LoVo (cell line): ENCODE data around the gene IRAK3.
"Not testable (repeated sequence)": the region's sequence is repeated elsewhere in the genome, so short reads cannot be mapped to it uniquely, and the experiment has no call there.

Experiments
- DNase-seq: peaks from one replicate; pipeline ENCODE4 v3.0.0-alpha.2; 2016; ENCODE audit warnings: low spot score

The IRAK3 gene

DNA sequence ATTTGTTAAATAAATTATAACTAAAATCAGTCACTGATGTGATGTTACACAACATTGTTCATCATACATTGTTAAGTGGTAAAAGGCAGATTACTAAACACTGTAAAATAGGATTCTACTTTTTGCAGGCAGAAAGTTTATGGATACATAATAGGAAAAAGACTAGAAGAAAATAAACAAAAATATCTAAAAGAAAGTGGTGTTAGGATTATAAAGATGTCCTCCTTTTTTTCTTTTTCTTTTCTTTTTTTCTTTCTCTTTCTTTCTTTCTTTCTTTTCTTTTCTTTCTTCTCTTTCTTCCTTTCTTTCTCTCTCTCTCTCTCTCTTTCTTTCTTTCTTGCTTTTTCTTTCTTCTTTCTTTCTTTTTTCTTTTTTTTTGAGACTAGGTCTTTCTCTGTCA, 73.7 kb downstream of the IRAK3 start:
- DNase-seq, result no peak

DNA sequence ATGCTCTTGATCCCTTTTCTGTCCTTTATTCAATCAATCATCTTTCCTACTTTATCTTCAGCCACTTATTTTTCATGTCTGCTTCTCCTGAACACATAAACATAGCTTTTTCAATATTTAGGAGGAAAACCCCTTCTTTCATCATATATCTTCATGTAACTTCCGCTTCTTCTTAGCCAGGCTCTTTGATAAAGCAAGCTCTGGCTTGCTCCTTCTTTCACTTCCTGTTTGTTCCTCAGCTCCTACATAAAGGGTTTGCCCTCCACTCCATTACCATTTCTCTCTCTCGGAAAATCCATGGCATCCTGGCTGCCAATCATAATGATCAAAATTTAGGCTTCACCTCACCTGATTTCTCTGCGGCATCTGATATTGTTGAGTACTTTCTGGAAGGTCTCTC, 79.5 kb downstream of the IRAK3 start:
- no peak for DNase-seq

DNA sequence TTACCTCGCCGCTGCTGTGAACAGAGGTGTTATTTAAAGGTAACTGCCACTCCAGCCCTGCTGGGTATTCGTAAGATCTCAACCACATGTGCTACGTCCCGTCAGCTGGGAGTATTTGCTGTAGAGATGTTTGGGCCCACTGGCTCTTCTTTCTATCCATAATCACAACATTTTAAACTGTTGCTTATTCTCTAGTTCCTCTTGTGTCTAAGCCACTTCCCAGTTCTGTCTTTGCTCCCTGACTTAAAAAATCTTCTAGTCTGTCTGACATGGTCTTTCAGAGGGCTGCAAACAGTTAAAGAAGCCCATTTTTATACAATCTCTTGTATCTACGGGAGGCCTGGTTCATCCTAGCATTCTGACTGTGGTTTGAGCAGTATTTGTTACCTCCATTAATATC, 80.1 kb downstream of the IRAK3 start:
- DNase-seq, result no peak

DNA sequence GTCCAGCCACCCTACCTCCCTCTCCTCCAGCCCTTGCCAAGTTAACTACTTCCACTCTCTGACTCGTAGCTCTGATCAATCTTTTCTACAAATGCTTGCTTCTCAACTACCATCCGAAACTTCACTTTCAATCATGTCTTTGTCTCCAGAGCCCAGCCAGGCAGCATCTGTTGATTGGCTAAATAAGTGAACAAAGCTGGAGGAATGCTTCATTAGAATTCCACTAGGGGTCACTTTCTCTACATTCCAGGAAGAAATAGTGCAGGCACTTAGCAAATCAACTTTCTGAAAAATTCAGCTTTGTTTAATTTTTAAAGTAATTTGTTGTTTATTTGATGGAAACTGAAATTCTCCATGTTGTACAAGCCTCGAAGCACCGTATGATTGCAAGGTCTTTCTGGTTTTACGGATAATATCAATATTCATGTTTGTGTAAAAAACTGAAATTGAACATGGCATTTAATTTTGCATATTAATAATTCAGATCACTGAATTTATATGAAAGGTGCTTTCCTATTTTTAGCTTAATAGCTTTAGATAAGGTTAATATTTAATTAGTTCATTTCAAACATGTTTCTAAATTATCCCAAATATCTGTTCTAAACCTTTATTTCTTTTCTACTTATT, 80.9 kb downstream of the IRAK3 start:
- DNase-seq, result peak; percentile 57

DNA sequence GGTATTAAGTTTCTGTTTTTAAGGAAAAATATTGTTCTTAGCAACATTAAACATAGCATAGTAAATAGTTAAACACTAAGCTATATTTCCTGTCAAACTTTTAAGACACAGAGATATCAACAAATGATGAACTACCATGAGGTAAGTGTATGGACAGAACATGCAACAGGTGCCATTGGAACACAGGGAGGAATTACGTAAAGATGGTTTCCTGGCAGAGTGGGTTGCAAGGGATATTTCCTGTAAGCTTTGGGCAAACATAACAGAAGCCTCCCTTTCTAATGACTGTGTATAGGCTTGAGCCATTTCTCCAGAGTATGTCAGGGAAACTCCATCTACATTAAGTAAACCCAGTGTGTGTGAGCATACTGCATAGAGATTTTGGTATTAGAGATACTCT, 81.6 kb downstream of the IRAK3 start:
- DNase-seq, result no peak

DNA sequence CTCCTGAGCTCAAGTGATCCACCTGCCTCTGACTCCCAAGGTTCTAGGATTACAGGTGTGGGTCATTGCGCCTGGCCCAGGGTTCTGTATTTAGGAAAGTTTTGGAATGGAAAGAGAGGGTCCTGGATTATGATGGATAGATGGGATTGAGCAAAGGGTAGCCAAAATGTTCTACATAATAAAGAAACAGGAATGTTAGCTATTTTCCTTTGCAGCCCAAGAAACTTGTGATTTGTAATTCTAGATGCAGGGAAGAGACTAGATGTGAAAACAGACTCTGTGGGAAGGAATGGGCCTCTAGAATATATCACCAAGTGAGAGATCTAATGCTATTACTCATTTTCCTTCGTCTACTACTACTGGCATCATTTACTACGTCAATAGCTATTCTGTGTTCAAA, 83.6 kb downstream of the IRAK3 start:
- DNase-seq, result no peak

DNA sequence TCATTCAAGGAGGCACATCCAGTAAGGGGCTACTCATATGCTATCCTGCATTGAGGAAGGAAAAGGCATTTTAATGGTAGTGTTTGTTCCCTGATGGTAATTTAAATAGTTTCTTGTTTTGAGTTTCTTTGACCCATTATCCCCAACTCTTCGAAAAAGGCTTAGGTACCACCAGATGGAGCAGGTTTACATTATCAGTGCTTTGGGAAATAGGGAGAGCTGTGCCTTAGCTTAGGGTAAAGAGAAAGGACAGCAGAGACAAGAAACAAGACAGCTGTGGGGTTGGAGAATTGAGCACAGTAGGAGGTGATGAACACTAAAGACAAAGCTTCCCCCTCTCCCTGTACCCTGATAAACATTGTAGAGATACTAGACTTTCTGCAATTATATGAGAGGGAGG, 84.1 kb downstream of the IRAK3 start:
- DNase-seq, result no peak

DNA sequence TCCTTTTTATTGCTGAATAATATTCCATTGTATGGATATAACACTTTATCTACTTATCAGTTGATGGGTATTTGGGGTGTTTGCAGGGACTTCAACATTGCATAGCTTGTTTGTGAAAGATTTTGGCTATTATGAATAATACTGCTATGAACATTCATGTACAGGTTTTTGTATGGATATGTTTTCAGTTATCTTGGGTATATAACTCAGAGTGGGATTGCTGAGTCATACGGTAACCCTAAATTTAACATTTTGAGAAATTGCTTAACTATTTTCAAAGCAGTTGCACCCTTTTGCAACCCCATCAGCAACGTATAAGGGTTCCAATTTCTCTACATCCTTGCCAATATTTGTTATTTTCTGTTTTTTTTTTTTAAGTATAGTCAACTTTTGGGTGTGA, 86.0 kb downstream of the IRAK3 start:
- no peak for DNase-seq

DNA sequence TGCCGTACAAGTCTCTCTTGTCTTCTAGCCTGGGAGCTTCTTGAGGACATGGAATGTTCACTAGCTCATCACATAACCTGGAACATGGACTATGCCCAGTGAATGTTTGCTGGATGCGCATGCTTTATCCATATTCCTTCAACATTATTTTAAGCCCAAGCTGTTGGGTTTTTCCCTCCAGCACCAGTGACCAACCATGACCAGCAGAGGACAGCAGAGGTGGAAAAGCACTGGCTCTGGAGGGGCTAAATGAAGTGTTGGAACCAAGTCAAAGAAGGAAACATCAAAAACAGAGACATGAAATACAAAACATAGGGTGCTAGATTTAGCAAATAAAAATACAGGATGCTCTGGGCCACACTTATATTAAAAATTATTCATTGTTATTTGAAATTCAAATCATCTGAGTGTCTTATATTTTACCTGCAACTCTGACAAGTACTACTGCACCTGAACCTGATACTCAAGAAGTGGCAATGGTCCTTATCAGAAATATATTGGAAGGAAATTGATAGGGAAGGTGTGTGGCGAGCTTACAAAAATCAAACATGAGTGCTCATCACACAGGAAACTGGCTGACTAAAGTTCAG, 90.2 kb downstream of the IRAK3 start:
- DNase-seq, result no peak

DNA sequence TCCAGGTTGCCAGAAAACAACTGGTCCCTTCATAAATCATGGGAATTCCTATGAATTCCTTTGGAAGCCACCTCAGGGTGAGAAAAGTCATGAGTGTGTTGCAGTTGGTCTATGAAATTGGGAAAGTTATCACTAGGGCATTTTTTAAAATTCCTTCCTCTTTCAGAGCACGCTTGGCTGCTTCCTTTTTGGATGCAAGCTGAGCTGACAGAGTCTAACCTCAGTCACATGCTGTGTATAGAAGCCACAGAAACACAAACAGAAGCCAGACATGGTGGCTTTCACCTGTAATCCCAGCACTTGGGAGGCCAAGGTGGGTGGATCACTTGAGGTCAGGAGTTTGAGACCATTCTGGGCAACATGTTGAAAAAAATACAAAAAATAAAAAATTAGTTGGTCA, 91.5 kb downstream of the IRAK3 start:
- DNase-seq, result no peak

DNA sequence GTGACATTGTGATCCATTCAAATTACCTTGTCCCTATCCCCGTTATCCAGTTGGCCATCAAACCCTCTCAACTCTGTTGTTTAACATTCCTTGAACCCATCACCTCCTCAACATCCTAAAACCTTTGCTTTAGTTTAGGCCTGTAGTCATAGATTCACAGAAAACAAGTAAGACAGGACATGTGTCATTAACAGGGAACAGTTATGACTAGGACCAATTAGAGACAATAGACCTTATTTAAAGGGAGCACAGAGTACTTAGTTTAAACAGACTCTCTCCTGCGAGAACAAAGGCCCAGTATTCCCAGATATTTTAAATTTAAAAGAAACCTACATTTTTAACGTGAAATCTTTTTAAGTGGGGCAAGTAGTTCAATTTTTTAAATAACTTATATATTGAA, 93.2 kb downstream of the IRAK3 start:
- DNase-seq, result no peak

DNA sequence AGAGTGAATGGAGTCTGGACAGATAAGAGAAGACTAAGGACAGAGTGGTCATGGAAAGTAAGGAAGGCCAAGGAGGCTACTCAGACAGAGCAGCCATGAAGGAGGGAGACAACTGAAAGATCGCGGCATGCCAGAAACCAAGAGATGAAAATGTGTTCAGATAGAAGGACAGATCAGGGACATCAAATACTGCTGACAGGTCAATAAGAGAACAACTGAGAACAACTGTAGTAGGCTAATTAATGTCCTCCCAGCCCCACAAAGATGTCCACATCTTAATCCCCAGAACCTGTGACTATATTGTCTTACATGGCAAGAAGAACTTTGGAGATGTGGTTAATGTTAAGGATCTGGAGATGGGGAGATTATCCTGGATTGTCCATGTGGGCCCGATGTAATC, 98.3 kb downstream of the IRAK3 start:
- no peak for DNase-seq

DNA sequence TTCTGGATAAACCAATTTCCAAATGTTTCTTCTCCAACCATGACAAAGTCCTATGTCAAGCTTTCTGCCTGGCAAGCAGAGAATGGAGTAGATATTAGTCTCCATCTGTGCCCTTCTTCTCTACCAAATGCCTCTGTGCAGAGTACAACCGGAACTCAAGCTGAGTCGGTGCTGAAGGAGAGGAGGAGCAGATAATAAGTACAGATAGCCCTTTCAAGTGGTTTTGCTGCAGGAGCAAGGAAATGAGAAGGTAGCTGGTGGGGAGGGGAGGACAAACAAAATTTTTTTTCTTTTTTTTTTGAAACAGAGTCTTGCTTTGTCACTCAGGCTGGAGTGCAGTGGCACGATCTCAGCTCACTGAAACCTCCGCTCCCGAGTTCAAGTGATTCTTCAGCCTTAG, 99.1 kb downstream of the IRAK3 start:
- no peak for DNase-seq

DNA sequence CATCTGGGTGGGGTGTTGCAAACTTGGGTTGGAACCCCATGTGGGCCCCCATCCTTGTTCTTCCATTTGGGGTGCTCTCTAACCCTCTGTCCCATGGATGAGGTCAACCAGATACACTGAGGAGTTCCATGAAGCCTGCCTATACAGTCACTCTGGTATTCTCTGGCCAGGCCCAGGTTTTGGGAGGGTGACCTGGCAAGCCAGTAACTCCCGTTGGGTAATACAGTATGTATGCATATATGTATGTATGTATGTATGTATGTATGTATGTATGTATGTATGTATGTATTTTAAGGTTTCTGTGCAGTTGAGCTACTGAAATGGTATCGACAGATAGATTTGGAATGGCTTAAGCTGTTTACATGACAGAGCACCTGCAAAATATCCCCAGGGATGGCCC, 100.5 kb downstream of the IRAK3 start:
- DNase-seq, result no peak

DNA sequence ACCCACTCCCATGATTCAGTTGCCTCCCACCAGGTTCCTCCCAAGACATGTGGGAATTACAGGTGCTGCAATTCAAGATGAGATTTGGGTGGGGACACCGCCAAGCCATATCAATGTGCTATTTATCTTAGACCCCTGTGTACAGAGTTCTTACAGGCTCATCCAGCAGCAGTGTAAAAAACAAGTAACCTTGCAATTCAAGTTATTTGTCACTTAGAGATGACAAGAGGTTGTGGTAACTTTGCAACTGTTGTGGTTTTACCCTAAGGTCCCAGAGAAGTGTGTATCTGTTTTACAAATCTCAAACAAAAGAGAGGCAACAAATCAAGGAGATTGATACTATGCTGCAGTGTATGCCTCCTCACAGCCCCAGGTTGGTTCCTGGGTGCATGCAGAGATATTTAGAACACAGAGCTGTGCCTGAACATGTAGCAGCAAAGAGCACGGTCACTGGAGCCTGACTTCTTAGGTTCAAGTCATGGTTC, 101.7 kb downstream of the IRAK3 start:
- DNase-seq, result no peak

DNA sequence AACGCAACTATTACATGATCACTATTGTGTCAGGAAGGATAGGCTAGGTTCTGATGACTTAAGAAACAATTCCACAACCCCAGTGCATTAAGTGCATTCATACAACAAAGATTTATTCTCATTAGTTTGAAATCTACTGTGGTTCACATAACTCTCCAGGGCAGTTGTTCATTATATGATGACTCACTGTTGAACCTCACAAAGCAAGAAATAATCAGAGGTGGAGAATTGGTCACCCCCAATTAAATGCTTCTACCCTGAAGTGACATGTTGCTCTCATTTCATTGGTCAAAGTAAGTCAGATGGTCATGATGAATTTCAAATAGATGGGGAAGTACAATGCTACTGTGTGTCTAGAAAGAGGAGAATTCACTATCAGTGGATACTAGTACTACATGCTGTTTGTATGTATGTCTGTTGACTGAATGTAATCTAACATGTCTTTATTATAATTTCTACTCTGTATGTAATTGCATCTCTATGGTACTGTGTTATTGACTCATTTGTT, 107.2 kb downstream of the IRAK3 start:
- no peak for DNase-seq

DNA sequence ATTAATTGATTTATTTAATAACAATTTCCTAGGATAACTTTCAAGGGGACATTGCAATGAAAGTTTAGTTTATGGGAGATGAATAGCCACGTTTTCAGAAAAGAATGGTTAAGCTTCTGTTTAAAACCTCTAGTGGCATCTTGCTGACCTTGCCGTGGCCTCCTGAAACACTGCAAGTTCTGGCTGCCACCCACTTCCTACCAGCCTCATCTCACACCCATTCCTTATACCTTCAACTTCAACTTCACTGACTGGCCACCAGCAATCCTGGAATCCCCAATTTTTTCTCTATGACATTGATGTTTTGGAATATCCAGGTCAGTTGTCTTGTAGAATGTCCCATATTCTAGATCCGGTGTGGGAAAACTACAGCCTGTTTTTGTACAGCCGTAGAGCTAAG, 108.1 kb downstream of the IRAK3 start:
- no peak for DNase-seq

DNA sequence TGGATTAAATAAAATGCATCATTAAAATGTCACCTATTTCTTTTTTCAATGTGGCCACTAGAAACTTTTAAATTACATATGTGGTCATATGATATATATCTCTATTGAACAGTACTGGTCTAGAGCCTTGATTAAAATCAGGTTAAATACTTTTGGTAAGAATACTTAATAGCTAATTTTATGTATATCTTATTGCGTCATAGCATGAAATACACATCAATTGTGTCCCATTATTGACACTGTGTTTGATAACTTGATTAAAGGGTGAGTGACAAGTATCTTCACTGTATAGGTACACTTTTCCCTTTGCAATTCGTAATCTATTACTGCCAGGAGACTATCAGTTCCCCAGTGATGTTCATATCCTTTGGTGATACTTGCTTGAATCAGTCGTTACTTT, 108.9 kb downstream of the IRAK3 start:
- no peak for DNase-seq

DNA sequence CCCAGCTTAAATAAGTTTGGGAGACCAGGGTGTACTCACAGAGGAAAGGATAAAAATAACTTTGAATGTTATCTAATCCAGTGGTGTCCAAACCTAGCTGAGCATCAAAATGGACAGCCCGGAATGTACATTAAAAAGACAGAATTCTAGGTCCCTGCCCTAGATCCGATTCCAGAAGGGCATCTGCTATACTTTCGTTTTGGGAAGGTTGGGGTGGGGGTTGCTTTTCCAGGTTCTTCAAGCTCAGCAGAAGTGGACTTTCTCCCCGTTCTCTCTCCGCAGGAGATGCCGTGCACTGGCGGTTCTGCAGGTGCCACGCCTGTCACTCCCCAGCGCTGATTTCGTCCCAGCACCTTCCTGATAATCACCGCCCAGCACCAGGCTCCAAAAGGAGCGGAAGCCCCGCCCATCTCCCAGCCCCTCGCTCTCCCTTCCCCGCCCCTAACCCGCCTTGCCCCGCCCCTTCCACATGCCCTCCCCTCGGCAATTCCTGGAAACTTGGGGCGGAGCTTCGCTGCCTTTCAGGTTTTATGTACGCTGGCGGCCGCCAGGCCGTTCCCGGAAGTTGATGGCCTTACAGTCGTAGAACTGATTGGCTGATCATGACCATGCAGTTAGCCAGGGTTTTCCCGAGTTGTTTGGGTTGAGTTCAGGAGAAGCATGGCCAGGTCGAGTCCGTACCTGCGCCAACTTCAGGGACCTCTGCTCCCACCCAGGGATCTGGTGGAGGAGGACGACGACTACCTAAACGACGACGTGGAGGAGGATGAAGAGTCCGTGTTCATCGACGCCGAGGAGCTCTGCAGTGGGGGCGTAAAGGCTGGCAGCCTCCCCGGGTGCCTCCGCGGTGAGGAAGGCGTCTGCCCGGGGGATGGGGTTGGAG, 113.2 kb downstream of the IRAK3 start, which contains the start of gene HELB:
Gene HELB, plus strand, starts transcription at position 550 of the 883 bp plus-strand sequence. Its CDS starts 111 bp downstream, at position 661.
- peak; percentile 100 for DNase-seq

DNA sequence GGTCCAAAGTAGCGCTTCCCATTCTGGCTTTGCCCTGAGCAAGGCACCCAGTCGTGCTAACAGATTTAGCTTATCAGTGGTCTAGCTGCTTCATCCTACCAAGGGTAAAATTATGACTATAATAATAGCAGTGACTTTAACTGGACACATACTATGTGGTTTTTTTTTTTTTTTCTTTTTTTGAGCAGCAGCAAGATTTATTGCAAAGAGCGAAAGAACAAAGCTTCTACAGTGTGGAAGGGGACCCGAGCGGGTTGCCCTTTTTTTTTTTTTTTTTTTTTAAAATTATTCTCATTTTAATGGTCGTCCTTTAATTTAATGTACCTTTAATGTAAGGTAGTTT, 113.8 kb downstream of the IRAK3 start:
- no peak for DNase-seq

DNA sequence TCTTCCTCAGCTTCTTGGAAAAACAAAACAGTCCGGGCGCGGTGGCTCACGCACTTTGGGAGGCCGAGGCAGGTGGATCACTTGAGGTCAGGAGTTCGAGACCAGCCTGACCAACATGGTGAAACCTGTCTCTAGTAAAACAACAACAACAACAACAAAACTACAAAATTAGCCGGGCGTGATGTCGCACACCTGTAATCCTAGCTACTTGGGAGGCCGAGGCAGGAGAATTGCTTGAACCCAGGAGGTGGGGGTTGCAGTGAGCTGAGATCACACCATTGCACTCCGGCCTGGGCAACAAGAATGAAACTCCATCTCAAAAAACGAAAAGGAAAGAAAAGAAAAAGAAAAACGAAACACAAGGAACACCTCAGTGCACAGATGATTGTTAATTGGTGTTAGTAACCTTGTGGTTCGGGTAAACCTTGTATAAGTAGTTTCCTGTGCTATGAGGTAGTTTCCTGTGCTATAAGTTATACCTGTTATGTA, 114.3 kb downstream of the IRAK3 start:
- DNase-seq, result not testable (repeated sequence)
